Activated CD8-positive, alpha-beta memory T cell treated with anti-CD3 and anti-CD28 coated beads for 36 hours (primary cell): ENCODE results near the gene SKP2. TPM values are rescaled to one million over a fixed set of nuclear protein-coding genes. Genes with fewer than 3 reads are reported as not detected.
"Not testable (repeated sequence)": the region's sequence is repeated elsewhere in the genome, so short reads cannot be mapped to it uniquely, and the experiment has no call there.

ENCODE experiments used
- CTCF ChIA-PET: fragments of 350-600 bp; sonication (Branson Sonifier 250); formaldehyde crosslinking; loops from one replicate; lab custom pipeline; 2021; ENCODE audit warnings: antibody characterized with exemption; lab: Charles Lee
- POLR2A ChIA-PET: fragments of 350-600 bp; sonication (Branson Sonifier 250); formaldehyde crosslinking; loops from one replicate; lab custom pipeline; 2021; ENCODE audit warnings: antibody characterized with exemption; lab: Charles Lee
- total RNA-seq, 2 experiments: library from RNA; stranded (reverse); gene quantifications; one replicate each; pipeline ENCODE4 v1.2.3, GENCODE V29; 2021

Gene SKP2
- total RNA-seq, 2 experiments from 2014 or later: 61.2 to 64.9 TPM

DNA sequence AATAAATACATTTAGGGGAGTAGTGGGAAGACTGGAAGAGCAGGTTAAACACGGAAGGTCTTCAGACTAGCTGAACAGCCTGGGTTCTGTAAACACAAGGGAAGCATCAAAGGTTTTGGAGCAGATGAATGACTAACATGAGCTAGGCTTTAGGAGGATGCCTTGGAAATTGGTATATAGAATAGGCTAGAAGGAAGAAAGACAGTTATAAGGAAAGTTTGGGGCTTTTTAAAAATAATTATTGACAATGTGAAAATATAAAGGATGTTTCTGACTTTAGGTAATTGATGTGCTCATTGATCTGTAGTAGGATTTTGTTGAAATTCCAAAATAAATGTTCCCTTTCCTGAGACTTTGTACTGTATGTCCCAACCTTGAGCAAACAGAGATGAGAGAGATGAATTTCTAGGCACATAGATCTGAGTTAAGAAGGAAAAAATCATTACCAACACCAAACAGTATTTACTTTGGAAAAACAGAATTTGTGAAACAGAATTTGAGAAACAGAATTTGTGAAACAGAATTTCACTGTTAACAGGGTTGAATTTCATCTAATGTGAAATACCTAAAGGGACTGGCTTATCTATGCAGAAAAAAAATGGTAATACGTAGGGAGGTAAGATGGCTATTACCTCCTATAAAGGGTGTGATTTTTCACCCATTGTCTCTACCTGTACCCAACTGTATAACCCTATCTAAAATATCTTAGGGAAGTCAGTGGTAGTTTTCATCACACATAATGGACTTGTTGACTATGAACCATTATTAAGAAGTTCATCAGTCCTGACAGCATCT, 28.8 kb downstream of the SKP2 start:
- POLR2A ChIA-PET: no interaction called here
- CTCF ChIA-PET: no interaction called here

- ChIA-PET CTCF (no interaction called here), POLR2A (no interaction called here)
Measured at GRCh38 chr5:36181774-36182173, 29.9 kb downstream of the SKP2 start.

GRCh38 chr5:36184408-36184807, 32.5 kb downstream of the SKP2 start:
- CTCF ChIA-PET, POLR2A ChIA-PET: not testable (repeated sequence)

GRCh38 chr5:36193746-36194145, 41.8 kb downstream of the SKP2 start:
- ChIA-PET POLR2A (no interaction called here), CTCF (no interaction called here)

GRCh38 chr5:36198281-36198680, 46.4 kb downstream of the SKP2 start:
- ChIA-PET CTCF (no interaction called here), POLR2A (no interaction called here)

- POLR2A ChIA-PET, CTCF ChIA-PET: not testable (repeated sequence)
Measured at GRCh38 chr5:36198783-36199182, 46.9 kb downstream of the SKP2 start.

GRCh38 chr5:36199620-36200019, 47.7 kb downstream of the SKP2 start:
- CTCF ChIA-PET: no interaction called here
- POLR2A ChIA-PET: no interaction called here

DNA sequence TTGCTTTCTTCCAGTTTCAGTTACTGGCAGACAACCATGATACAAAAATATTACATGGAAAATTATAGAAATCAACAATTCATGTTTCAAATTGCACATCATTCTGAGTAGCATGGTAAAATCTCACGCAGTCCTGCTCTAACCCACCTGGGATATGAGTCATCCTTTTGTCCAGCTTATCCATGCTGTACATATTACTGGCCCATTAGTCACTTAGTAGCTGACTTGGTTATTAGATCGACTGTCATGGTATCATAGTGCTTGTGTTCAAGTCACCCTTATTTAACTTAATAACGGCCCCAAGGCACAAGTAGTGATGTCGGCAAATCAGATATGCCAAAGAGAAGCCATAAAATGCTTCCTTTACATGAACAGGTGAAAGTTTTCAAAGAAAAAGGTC, 48.6 kb downstream of the SKP2 start:
- CTCF ChIA-PET: no interaction called here
- POLR2A ChIA-PET: no interaction called here

DNA sequence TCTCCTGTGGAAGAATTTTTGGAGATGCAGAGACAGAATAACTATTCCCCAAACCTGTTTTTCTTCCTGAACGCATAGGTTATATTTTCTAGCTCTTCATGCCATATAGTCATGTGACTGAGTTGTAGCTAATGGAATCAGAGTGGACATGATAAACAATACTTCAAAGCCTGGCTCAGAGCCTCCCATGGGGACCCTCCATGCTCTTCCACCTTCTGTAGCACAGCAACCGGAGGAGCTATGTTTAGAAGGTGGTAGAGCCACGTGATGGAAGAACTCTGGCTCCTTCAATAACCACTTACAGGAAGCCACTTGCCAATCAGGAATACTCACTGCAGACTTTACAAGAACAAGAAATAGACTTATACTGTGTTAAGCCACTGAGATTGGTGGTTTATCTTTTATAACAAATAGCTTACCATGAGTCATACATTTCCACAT, 50.6 kb downstream of the SKP2 start:
- CTCF ChIA-PET: interaction anchor here (1.2 kb wide), 1 partner anchor 40 kb away, joined by 3 read pairs; no protein-coding TSS in a partner anchor
- POLR2A ChIA-PET: no interaction called here

DNA sequence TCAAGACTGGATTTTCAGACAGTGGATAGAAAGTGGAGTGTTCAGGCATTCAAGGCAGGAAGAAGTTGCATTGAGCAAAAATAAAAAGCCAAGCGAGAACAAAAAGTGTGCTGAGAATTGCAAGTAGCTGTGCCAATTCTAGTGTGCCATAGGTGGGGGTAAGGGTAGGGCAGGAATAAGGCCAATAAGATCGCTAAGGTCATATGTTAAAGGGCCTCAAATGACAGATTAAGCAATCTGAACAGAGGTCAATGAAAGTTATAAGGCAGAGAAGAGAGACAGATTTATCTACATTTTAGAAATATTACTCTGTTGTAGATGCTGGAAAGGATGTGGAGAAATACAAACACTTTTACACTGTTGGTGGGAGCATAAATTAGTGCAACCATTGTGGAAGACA, 53.4 kb downstream of the SKP2 start:
- ChIA-PET POLR2A (no interaction called here), CTCF (no interaction called here)

GRCh38 chr5:36206913-36207312, 55.0 kb downstream of the SKP2 start:
- POLR2A ChIA-PET: no interaction called here
- CTCF ChIA-PET: no interaction called here

GRCh38 chr5:36208786-36209185, 56.9 kb downstream of the SKP2 start:
- POLR2A ChIA-PET: no interaction called here
- CTCF ChIA-PET: no interaction called here

- POLR2A ChIA-PET: no interaction called here
Measured at GRCh38 chr5:36209664-36210063, 57.8 kb downstream of the SKP2 start.

GRCh38 chr5:36214436-36214835, 62.5 kb downstream of the SKP2 start:
- POLR2A ChIA-PET: no interaction called here
- CTCF ChIA-PET: no interaction called here

More at GRCh38 chr5:36209664-36210063, 57.8 kb downstream of the SKP2 start:
- CTCF ChIA-PET: no interaction called here

DNA sequence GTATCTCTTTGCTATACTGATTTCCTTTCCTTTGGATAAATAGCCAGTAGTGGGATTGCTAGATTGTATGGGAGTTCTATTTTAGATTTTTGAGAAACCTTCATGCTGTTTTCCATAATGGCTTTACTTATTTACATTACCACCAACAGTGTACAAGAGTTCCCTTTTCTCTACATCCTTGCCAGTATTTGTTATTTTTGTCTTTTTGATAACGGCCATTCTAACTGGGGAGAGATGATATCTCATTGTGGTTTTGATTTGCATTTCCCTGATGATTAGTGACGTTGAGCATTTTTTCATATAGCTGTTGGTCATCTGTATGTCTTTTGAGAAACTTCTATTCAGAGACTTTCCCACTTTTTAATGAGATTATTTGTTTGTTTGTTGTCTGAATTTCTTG, 64.0 kb downstream of the SKP2 start:
- ChIA-PET POLR2A (no interaction called here), CTCF (no interaction called here)

GRCh38 chr5:36217567-36217966, 65.7 kb downstream of the SKP2 start:
- POLR2A ChIA-PET: no interaction called here

DNA sequence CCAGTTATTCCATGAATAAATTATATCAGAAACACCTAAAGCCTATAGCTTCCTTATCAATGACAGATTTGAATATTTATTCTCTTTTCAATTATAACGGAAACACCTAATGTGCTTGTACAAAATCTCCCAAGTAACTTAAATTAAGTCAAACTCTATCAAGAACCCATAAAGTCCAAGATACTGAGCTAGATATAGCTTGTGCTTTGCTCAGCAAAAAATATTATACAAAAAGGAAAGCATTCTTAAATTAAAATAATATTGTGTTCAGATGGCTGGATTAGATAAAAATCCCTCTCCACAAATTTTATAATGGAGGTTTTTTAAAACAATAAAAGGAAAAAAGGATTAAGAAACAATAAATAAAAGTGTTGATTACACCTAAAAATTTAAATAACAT, 66.1 kb downstream of the SKP2 start:
- ChIA-PET CTCF (no interaction called here), POLR2A (no interaction called here)

More at GRCh38 chr5:36217567-36217966, 65.7 kb downstream of the SKP2 start:
- CTCF ChIA-PET: no interaction called here

- CTCF ChIA-PET: no interaction called here
Measured at GRCh38 chr5:36222620-36223019, 70.7 kb downstream of the SKP2 start.

DNA sequence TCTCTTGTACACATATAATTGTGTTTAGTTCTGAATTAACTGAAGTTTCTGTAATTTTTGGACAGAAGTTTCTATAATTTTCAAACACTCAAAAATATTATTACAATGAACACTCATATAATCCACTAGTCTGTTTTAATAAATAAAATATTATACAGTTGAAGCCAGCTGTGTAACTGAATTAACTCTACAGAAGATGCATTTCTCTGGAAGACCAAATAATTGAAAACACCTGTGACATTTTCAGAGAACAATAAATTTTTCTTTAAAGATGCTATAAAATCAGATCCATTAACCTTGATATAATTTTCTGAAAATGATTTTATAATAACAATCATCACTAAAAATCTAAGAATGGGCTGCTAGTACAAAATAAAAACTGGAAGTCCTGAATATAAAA, 75.1 kb downstream of the SKP2 start:
- ChIA-PET POLR2A (interaction anchor here (0.6 kb wide), 1 partner anchor 15 kb away, joined by 3 read pairs; no protein-coding TSS in a partner anchor), CTCF (no interaction called here)

More at GRCh38 chr5:36222620-36223019, 70.7 kb downstream of the SKP2 start:
- POLR2A ChIA-PET: no interaction called here

DNA sequence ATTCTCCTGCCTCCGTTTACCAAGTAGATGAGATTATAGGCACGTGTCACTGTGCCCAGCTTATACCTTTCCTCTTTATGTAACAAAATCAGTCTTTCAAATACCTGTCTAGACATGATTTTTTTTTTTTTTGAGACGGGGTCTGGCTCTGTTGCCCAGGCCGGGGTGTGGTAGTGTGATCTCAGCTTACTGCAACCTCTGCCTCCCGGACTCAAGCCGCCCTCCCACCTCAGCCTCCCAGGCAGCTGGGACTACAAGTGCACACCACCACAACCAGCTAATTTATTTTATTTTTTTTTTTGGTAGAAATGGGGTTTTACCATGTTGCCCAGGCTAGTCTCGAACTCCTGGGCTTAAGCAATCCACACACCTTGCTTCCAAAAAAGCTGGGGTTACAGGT, 76.6 kb downstream of the SKP2 start:
- CTCF ChIA-PET: no interaction called here

GRCh38 chr5:36230151-36230790, 78.4 kb downstream of the SKP2 start:
- CTCF ChIA-PET: interaction anchor here (0.6 to 1.4 kb wide), 2 partner anchors 12 to 982 kb away, joined by 3 to 4 read pairs; partner anchors contain the start of gene NADK2
- POLR2A ChIA-PET: interaction anchor here (1.2 kb wide), 1 partner anchor 11 kb away, joined by 3 read pairs; the partner anchor contains the start of gene NADK2

More for the DNA sequence above, 76.6 kb downstream of the SKP2 start:
- POLR2A ChIA-PET: no interaction called here
